Activated CD4-positive, alpha-beta T cell treated with anti-CD3 and anti-CD28 coated beads, Interleukin-2, Interleukin-6, amounts not matched to agents 100 ng/mL and 50 ng/mL, durations not matched to agents 16 hours and 8 hours (primary cell): Measurements from ENCODE around the gene SLC1A6.
A peak's percentile ranks its signal among the peaks of the same experiment; 100 is the strongest.
"Not testable (repeated sequence)": the region's sequence is repeated elsewhere in the genome, so short reads cannot be mapped to it uniquely, and the experiment has no call there.

ENCODE experiments used
- DNase-seq: peaks from one replicate; pipeline ENCODE4 v3.0.0-alpha.2; 2020

Gene SLC1A6

GRCh38 chr19:14979476-14980255 lies at the start of gene SLC1A6:
SLC1A6 (minus strand) TSS chr19:14979864; CDS start chr19:14972910, 6,954 bp downstream.
- no peak for DNase-seq

GRCh38 chr19:15028490-15028889 lies 48.8 kb upstream of the SLC1A6 start:
- DNase-seq, result no peak

GRCh38 chr19:15025217-15025616 lies 45.6 kb upstream of the SLC1A6 start:
- peak; percentile 11 for DNase-seq

- no peak for DNase-seq
Measured at GRCh38 chr19:15022752-15023151, 43.1 kb upstream of the SLC1A6 start.

- no peak for DNase-seq
Measured at GRCh38 chr19:15021286-15022007, 41.8 kb upstream of the SLC1A6 start.

DNA sequence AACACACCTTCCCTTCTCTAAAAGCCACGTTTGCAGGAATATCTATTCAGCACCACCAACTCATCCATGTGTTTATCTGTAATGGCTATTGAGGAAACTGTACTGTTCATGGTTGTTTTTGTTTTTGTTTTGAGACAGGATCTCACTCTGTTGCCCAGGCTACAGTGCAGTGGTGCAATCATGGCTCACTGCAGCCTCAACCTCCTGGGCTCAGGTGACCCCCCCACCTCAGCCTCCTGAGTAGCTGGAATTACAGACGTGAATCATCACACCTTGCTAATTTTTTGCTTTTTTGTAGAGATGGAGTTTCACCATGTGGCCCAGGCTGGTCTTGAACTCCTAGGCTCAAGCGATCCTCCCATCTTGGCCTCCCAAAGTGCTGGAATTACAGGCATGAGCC lies 39.2 kb upstream of the SLC1A6 start:
- DNase-seq, result not testable (repeated sequence)

DNA sequence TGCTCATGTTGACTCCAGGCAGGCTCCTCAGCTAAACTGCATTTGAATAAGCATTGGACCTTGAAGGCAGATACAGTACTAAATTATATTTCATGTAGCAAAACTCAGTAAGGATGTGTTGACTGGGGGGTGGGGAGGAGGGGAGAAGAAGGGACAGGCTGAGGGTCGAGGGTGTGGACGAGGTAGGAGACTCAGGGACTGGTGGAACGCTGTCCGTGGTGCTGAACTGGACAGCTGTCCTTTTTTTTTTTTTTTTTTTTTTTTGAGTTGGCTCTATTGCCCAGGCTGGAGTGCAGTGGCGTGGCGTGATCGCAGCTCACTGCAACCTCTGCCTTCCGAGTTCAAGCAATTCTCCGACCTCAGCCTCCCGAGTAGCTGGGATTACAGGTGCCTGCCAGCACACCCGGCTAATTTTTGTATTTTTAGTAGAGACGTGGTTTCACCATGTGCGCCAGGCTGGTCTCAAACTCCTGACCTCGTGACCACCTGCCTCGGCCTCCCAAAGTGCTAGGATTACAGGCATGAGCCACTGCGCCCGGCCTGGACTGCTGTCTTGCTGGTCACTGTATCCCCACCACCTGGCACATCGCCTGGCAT lies 36.4 kb upstream of the SLC1A6 start:
- no peak for DNase-seq

DNA sequence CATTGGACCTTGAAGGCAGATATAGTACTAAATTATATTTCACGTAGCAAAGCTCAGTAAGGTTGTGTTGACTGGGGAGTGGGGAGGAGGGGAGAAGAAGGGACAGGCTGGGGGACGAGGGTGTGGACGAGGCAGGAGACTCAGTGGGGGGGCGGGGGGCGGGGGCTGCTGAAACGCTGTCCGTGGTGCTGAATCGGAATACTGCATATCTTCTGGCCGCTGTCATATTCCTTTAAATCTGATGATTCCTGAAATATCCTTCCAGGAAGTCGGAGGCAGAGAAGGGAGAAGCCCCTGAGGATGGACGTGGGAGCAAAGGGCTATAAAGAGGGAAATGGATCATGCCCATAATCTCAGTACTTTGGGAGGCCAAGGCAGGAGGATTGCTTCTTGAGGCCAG lies 34.9 kb upstream of the SLC1A6 start:
- no peak for DNase-seq

DNA sequence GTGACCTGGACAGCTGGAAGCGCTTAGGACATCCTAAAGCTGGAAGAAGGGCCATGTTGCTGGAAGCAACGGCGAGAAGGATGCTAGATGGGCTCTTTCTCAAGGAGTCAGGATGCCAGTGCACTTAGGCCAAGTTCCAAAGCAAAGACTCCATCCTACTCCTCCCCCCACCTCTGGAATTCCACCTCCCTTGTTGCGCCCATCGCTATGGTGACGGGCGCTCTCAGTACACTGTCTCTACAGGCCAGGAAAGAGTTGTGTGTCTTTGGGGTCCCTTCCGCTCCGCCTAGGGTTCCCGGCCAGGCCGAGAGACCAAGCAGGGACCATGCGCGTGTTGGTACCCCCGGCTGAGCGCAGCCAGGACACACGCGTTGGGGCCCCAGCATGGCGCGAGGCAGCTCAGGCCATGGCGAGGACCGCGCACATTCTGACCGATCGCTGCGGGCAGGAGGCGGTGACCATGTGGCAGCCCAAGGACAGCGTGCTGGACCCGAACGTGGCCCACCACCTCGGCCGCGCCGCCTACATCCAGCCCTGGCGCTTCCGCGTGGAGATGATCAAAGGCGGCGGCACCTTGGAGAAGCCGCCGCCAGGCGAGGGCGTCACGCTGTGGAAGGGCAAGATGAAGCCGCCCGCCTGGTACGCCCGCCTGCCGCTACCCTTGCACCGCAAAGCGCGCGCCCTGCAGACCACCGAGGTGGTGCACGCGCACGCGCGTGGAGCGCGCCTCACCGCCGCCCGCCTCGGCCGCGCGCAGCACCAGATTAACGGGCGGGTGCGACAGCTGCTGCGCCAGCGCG lies 31.0 kb upstream of the SLC1A6 start:
- no peak for DNase-seq

- no peak for DNase-seq
Measured at GRCh38 chr19:15008308-15008707, 28.6 kb upstream of the SLC1A6 start.

- DNase-seq, result no peak
Measured at GRCh38 chr19:14997981-14998380, 18.3 kb upstream of the SLC1A6 start.

GRCh38 chr19:14992780-14993179 lies 13.1 kb upstream of the SLC1A6 start:
- DNase-seq, result no peak

DNA sequence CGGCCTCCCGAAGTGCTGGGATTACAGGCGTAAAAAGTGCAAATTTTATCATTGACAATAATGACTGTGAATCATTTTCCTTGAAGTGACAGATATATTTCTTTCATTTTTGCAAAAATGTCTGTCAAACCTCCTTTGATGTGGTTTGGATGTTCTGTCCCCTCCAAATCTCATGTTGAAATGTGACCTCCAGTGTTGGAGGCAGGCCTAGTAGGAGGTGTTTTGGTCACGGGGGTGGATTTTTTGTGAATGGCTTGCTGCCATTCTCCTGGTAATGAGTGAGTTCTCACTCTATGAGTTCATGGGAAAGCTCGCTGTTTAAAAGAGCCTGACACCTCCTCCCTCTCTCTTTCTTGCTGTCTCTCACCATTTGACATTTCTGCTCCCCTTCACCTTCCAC lies 5.5 kb upstream of the SLC1A6 start:
- DNase-seq, result no peak

GRCh38 chr19:14978161-14978776 lies 1.4 kb downstream of the SLC1A6 start:
- no peak for DNase-seq

DNA sequence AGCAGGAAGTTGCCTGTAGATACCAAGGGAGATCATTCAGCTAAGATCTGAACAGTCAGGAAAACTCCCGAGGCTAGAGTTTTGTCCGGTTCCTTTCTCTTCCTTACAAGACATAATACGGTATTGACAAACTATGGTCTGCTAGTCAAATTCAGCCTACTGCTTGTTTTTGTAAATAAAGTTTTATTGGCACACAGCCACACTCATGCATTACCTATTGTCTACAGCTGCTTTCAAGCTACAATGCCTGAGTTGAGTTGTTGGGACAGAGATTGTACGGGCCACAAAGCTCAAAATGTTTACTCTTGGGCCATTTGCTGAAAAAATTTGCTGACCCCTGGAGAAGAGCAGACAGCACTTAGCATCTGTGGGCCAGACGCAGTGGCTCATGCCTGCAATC lies 2.5 kb downstream of the SLC1A6 start:
- DNase-seq, result no peak

DNA sequence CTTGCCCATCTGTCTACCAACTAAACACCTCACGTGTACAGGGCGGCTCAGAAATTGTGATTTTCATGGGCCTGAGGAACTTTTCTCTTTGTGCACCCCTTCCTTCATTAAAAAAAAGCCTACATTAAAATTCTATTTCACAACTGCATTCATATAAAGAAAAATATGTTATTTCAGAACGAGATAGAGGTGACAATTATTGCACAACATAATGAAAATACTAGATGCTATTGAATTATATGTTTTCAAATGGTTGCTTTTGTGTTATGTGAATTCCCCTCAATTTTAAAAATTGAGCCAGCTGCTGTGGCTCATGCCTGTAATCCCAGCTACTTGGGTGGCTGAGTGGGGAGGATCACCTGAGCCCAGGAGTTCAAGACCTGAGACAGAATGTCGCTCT lies 5.2 kb downstream of the SLC1A6 start:
- no peak for DNase-seq

GRCh38 chr19:14972676-14973075 lies 7.0 kb downstream of the SLC1A6 start:
- no peak for DNase-seq

DNA sequence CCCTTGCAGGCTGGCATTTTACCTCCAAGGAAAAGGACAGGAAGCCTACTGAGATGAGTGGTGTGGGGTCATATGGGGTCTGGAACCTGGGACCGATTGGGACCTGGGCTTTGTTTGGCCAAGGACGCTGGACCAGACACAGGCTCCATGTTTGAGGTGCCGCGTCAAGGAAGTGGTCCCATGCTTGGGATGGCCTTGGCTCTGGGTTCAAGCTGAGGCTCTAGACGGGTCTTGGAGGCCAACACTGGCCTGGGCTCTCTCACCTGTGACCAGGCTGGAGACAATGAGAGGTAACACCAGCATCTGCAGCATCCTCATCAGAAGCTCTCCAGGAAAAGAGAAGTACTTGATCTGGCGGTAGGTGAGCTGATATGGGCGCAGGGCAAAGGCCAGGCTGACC lies 8.2 kb downstream of the SLC1A6 start:
- no peak for DNase-seq

DNA sequence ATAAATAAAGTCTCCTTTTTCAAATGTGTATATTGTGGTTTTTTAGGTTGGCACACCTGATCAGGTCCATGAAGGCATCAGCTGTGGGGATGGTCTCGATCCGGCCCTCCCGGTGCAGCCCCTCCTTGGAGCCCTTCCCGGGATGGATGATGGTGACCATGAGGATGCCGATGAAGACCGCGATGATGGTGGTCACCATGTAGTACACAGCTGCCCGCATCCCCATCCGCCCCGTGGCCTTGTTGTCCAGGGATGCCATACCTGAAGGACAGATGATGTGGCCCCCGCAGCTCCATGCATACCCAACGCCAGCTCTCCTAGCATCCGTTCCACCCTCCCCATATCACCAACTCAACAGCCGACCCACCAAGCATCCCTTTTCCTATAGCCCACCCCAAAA lies 11.4 kb downstream of the SLC1A6 start:
- DNase-seq, result no peak

DNA sequence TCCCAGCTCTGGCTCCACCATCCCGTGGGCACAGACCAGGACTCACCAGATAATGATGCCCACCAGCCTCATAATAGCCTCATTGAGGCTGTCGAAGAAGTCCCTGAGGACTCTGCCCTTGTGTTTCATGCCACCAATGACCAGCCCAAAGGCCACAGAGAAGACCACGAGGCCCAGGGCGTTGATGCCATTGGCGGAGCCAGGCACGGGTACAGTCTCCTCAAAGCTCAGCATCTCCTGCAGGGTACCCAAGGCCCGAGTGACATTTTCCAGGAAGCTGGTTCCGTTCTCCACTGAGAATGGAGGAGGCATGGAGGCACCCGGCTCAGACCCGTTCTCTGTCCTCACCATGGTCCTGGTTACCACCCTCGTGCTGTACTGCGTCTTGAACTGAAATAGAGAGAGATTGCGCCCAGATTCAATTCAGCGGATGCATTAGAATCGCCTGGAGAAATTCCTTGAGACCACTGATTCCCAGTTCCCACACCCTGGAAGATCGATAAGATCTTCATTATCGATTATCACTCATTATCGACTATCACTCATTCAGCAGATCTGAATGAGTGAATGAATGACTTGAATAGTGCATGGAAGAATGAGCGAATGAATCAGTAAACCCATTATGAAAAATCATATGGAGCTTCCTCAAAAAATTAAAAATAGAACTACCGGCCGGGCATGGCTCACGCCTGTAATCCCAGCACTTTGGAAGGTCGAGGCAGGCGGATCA lies 17.5 kb downstream of the SLC1A6 start:
- DNase-seq, result no peak

DNA sequence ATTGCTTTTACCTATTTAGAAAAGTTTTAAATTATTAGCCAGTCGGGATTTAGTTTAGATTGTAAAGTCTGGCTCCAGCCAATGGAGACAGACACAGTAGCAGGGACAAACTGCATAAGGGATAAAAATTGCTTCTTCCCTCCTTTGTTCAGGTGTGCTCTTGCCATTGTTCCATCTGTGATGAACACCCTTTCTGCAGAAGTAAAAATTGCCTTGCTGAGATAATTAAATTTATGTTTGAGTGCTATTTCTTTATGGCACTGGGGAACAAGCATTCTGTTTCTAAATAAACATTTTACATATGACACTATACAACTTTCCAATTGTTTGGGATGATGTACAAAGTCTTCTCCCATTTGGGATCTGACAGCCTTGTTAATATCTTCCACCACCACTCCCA lies 20.4 kb downstream of the SLC1A6 start:
- no peak for DNase-seq

DNA sequence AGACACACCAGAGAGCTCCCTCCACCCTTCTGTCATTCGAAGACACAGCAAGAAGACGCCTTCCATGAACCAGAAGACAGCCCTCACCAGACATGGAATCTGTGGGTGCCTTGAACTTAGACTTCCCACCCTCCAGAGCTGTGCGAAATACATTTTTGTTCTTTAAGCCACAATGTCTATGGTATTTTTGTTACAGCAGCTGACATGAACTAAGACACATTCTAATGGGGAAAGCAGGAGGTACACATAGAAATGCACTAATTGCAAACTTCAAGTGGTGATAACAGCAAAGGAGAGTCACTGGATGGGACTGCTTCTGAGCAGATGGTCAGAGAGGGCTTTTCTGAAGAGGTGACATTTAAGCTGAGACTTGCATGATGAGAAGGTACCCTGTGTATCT lies 22.2 kb downstream of the SLC1A6 start:
- DNase-seq, result no peak
